GM23338 (cell line): ENCODE measurements around the gene CEP295NL. TPM values are rescaled to one million over a fixed set of nuclear protein-coding genes. Genes with fewer than 3 reads are reported as not detected.
A peak's percentile ranks its signal among the peaks of the same experiment; 100 is the strongest.
"Not testable (repeated sequence)": the region's sequence is repeated elsewhere in the genome, so short reads cannot be mapped to it uniquely, and the experiment has no call there.

Source experiments
- ATAC-seq: fragments of 200-7000 bp; cut with Tn5 transposase; 3 replicates; pipeline ENCODE4 v1.9.1; 2020
- DNase-seq: peaks from one replicate; pipeline ENCODE4 v3.0.0-alpha.2; 2015; ENCODE audit warnings: low spot score
- H2AFZ ChIP-seq: fragments of 200-600 bp; sonication (generic); 2 replicates; pipeline ENCODE4 v1.8.0; 2016; ENCODE audit warnings: antibody characterized with exemption, mild to moderate bottlenecking, moderate library complexity
- H3F3A ChIP-seq: fragments of 200-600 bp; sonication (generic); replicated peaks from 2 replicates; pipeline ENCODE4 v1.8.0; 2017; ENCODE audit warnings: antibody characterized with exemption, mixed run types, low read depth
- H3K27ac ChIP-seq: fragments of 200-600 bp; sonication (generic); 2 replicates; pipeline ENCODE4 v1.6.1; 2016; ENCODE audit warnings: low read depth
- H3K27me3 ChIP-seq: fragments of 200-600 bp; sonication (generic); 2 replicates; pipeline ENCODE4 v1.8.0; 2016; ENCODE audit warnings: mild to moderate bottlenecking, mixed run types, moderate library complexity; ENCODE audit not compliant: insufficient read depth
- H3K36me3 ChIP-seq: fragments of 200-600 bp; sonication (generic); 2 replicates; pipeline ENCODE4 v1.8.0; 2016; ENCODE audit warnings: mild to moderate bottlenecking; ENCODE audit not compliant: insufficient read depth
- H3K4me1 ChIP-seq: fragments of 200-600 bp; sonication (generic); 2 replicates; pipeline ENCODE4 v1.8.0; 2016; ENCODE audit warnings: mild to moderate bottlenecking, moderate library complexity; ENCODE audit not compliant: insufficient read depth
- H3K4me2 ChIP-seq: fragments of 200-600 bp; sonication (generic); 2 replicates; pipeline ENCODE4 v1.7.1; 2017; ENCODE audit warnings: mixed run types
- H3K4me3 ChIP-seq: fragments of 200-600 bp; sonication (generic); 2 replicates; pipeline ENCODE4 v1.6.1; 2016; ENCODE audit warnings: mixed run types
- H3K79me2 ChIP-seq: fragments of 200-600 bp; sonication (generic); replicated peaks from 2 replicates; pipeline ENCODE4 v1.8.0; 2017; ENCODE audit warnings: mild to moderate bottlenecking; ENCODE audit not compliant: insufficient read depth
- H3K9me2 ChIP-seq: fragments of 200-600 bp; sonication (generic); 2 replicates; pipeline ENCODE4 v1.8.0; 2017; ENCODE audit not compliant: insufficient read depth
- H4K20me1 ChIP-seq: fragments of 200-600 bp; sonication (generic); replicated peaks from 2 replicates; pipeline ENCODE4 v1.8.0; 2017; ENCODE audit warnings: mild to moderate bottlenecking; ENCODE audit not compliant: insufficient read depth
- H3K27ac Mint-ChIP-seq: 2 replicates; pipeline ENCODE4 v1.8.0; 2020; ENCODE audit warnings: inconsistent platforms, mild to moderate bottlenecking, moderate library complexity, mixed read lengths
- H3K27me3 Mint-ChIP-seq: 3 replicates; pipeline ENCODE4 v1.8.0; 2022; ENCODE audit warnings: low read depth, mild to moderate bottlenecking, moderate library complexity, mixed read lengths, inconsistent platforms; ENCODE audit not compliant: insufficient read depth, poor library complexity
- H3K36me3 Mint-ChIP-seq: 3 replicates; pipeline ENCODE4 v1.8.0; 2021; ENCODE audit warnings: low read depth, mild to moderate bottlenecking, inconsistent platforms, moderate library complexity, mixed read lengths
- H3K4me1 Mint-ChIP-seq: 3 replicates; pipeline ENCODE4 v1.8.0; 2020; ENCODE audit warnings: mild to moderate bottlenecking, inconsistent platforms, mixed read lengths
- H3K4me3 Mint-ChIP-seq: 3 replicates; pipeline ENCODE4 v1.8.0; 2021; ENCODE audit warnings: moderate library complexity, mild to moderate bottlenecking, inconsistent platforms, mixed read lengths
- H3K9me3 Mint-ChIP-seq: 3 replicates; pipeline ENCODE4 v1.8.0; 2020; ENCODE audit warnings: moderate library complexity, mild to moderate bottlenecking, inconsistent platforms, mixed read lengths
- EZH2 ChIP-seq: fragments of 200-600 bp; sonication (generic); IDR thresholded peaks from one replicate; pipeline ENCODE4 v1.8.0; 2017; ENCODE audit warnings: antibody characterized with exemption, mild to moderate bottlenecking, low read depth; ENCODE audit not compliant: unreplicated experiment
- EZH2phosphoT487 ChIP-seq: fragments of 200-600 bp; sonication (generic); IDR thresholded peaks from one replicate; pipeline ENCODE4 v1.8.1; 2018; ENCODE audit warnings: antibody characterized with exemption; ENCODE audit not compliant: unreplicated experiment
- JUNB ChIP-seq: IDR thresholded peaks from one replicate; pipeline ENCODE4 v1.6.1; 2016; ENCODE audit warnings: antibody characterized with exemption; ENCODE audit not compliant: unreplicated experiment
- STAT1 ChIP-seq: IDR thresholded peaks from one replicate; pipeline ENCODE4 v1.6.1; 2016; ENCODE audit warnings: antibody characterized with exemption; ENCODE audit not compliant: unreplicated experiment
- ZNF114 ChIP-seq: fragments of 250-450 bp; sonication (Bioruptor Pico); IDR thresholded peaks from 2 replicates; pipeline ENCODE4 v1.5.0; 2020; ENCODE audit warnings: mild to moderate bottlenecking, moderate library complexity
- polyA plus RNA-seq: library from polyadenylated mRNA; unstranded; fragments of >200 nt; fragmentation: Nextera tagmentation; extraction: Ambion mirVana; gene quantifications from 2 replicates; pipeline ENCODE4 v1.2.1, GENCODE V29; 2016
- total RNA-seq: library from RNA; depleted of rRNA; stranded (reverse); fragments of >200 nt; shearing (Covaris generic); gene quantifications from 2 replicates; pipeline ENCODE4 v1.2.3, GENCODE V29; 2014

CEP295NL gene
- total and polyA plus RNA-seq, 2 experiments from 2014 or later: 0.69 TPM; not detected in 1

GRCh38 chr17:78902231-78902630, 770 bp downstream of the CEP295NL start:
- H3K27me3 ChIP-seq, H3F3A ChIP-seq, H3K9me3 Mint-ChIP-seq, H3K4me2 ChIP-seq, H3K36me3 Mint-ChIP-seq, H3K36me3 ChIP-seq, ATAC-seq, H3K4me3 ChIP-seq, H3K4me3 Mint-ChIP-seq, H3K27ac ChIP-seq, H2AFZ ChIP-seq, H4K20me1 ChIP-seq, H3K9me2 ChIP-seq, DNase-seq: not testable (repeated sequence)
- peaks cover 20% of the 10 kb centered on the region for H3K4me1 ChIP-seq
- peaks cover 43% of the 10 kb centered on the region for H3K4me1 Mint-ChIP-seq
- H3K27ac Mint-ChIP-seq: peak overlapping the region; percentile 87; the same call in 1 of the 2 replicates
- H3K79me2 ChIP-seq: peaks cover 24% of the 10 kb centered on the region; the same call in 1 of the 2 replicates
- peaks cover 25% of the 10 kb centered on the region for H3K27me3 Mint-ChIP-seq

- H3K4me1 ChIP-seq: peaks cover 20% of the 10 kb centered on the region
- ATAC-seq (no peak), DNase-seq (no peak)
- no peak overlapping the region for H3K4me2 ChIP-seq
- H3K36me3 ChIP-seq: no peaks in the 10 kb centered on the region
- H3K9me2 ChIP-seq: no peaks in the 10 kb centered on the region
- TF ChIP-seq STAT1 (no peak), EZH2 (no peak)
- H3K4me3 ChIP-seq: no peak overlapping the region
- no peak overlapping the region for H3K27ac ChIP-seq
- Mint-ChIP-seq H3K9me3 (no peaks in the 10 kb centered on the region), H3K27ac (no peak overlapping the region), H3K27me3 (peaks cover 25% of the 10 kb centered on the region), H3K4me3 (no peak overlapping the region), H3K36me3 (no peaks in the 10 kb centered on the region), H3K4me1 (peaks cover 44% of the 10 kb centered on the region)
- H3K27me3 ChIP-seq: no peaks in the 10 kb centered on the region
- 0 out of 2 replicates have a peak, but pooled peaks cover 3% of the 10 kb centered on the region for H3F3A ChIP-seq
- H3K79me2 ChIP-seq: peaks cover 24% of the 10 kb centered on the region; the same call in 1 of the 2 replicates
- H2AFZ ChIP-seq: no peak overlapping the region
- H4K20me1 ChIP-seq: peaks cover 8% of the 10 kb centered on the region
Observed at GRCh38 chr17:78901806-78902205, 1.2 kb downstream of the CEP295NL start.

DNA sequence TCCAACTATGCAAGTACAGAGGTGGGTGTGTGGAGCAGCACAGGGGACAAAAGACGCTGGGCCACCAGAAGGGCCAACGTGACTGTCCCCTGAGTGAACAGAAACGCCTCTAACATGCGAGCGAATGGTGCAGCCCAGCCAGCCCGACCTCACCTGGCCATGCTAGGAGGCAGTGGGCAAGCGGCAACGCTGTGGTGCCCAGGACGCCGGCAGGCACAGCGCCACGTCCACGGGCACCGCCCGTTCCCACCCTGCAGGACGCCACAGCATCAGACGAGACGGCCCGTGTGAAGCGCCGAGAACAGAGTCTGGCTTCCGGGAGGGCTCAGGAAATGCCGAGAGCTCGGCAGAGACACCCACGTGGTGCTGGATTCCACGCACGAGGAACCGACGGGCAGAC, 2.2 kb downstream of the CEP295NL start:
- Histone ChIP-seq H3K4me2 (no peak overlapping the region), H3K4me3 (no peak overlapping the region), H3K4me1 (peaks cover 20% of the 10 kb centered on the region), H3K27me3 (no peaks in the 10 kb centered on the region), H3K27ac (no peak overlapping the region), H3K36me3 (no peaks in the 10 kb centered on the region), H4K20me1 (peaks cover 8% of the 10 kb centered on the region), H3F3A (0 out of 2 replicates have a peak, but pooled peaks cover 3% of the 10 kb centered on the region), H3K79me2 (peaks cover 21% of the 10 kb centered on the region; the same call in 1 of the 2 replicates), H3K9me2 (no peaks in the 10 kb centered on the region), H2AFZ (no peak overlapping the region)
- DNase-seq (no peak), ATAC-seq (no peak)
- no peak overlapping the region for H3K4me3 Mint-ChIP-seq
- peaks cover 44% of the 10 kb centered on the region for H3K4me1 Mint-ChIP-seq
- H3K27ac Mint-ChIP-seq: no peak overlapping the region
- no peaks in the 10 kb centered on the region for H3K9me3 Mint-ChIP-seq
- H3K36me3 Mint-ChIP-seq: no peaks in the 10 kb centered on the region
- H3K27me3 Mint-ChIP-seq: peaks cover 25% of the 10 kb centered on the region
- TF ChIP-seq ZNF114 (CRISPR knock-in tag) (no peak), EZH2phosphoT487 (no peak), EZH2 (no peak), JUNB (no peak)
